HEK293T (cell line): ENCODE data around the gene PAQR9.

ENCODE experiments used
- FOXK2 ChIP-seq: fragments of 450-650 bp; IDR thresholded peaks from 2 replicates; pipeline ENCODE4 v1.6.1; 2016; ENCODE audit warnings: mild to moderate bottlenecking
- FOXM1 ChIP-seq: fragments of 450-650 bp; IDR thresholded peaks from 2 replicates; pipeline ENCODE4 v1.6.1; 2017; ENCODE audit warnings: mild to moderate bottlenecking, borderline replicate concordance
- NFRKB ChIP-seq: fragments of 450-650 bp; IDR thresholded peaks from 2 replicates; pipeline ENCODE4 v1.6.1; 2016; ENCODE audit warnings: mild to moderate bottlenecking, moderate library complexity
- SP1 ChIP-seq: fragments of 450-650 bp; IDR thresholded peaks from 2 replicates; pipeline ENCODE4 v1.6.1; 2017
- SUZ12 ChIP-seq: fragments of 450-650 bp; IDR thresholded peaks from 2 replicates; pipeline ENCODE4 v1.6.1; 2016; ENCODE audit warnings: mild to moderate bottlenecking
- ZNF384 ChIP-seq: fragments of 450-650 bp; IDR thresholded peaks from 2 replicates; pipeline ENCODE4 v1.6.1; 2016

DNA sequence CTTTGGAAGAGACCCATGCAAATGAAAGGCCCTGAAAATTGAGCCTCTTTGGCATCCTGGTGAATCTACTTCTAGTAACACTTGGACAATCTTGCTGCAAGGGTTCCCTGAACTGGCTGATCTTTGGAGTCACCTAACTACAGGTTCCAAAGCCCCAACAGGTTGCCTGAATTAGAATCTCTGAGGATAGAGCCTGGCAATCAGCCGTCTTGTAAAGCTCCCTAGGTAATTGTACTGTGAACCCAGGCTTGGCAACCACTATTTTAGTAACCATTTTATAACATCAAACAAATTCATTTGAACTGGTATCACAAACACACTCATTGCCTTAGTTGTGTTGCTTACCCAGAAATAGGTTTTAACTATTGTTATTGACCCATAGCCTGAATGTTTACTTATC is 20.1 kb downstream of the PAQR9 start:
- no peak for TF ChIP-seq NFRKB
- TF ChIP-seq SUZ12 = no peak
- no peak for TF ChIP-seq FOXM1
- no peak for TF ChIP-seq SP1
- TF ChIP-seq ZNF384 = no peak
- TF ChIP-seq FOXK2 = no peak
